HG03432 (cell line): Measurements from ENCODE around the gene RGS10.

Experiments used
- ATAC-seq: cut with Tn5 transposase; IDR thresholded peaks from one replicate; pipeline ENCODE4 v1.9.1; 2021; ENCODE audit warnings: mild to moderate bottlenecking, moderate library complexity; ENCODE audit not compliant: unreplicated experiment

The RGS10 gene

DNA sequence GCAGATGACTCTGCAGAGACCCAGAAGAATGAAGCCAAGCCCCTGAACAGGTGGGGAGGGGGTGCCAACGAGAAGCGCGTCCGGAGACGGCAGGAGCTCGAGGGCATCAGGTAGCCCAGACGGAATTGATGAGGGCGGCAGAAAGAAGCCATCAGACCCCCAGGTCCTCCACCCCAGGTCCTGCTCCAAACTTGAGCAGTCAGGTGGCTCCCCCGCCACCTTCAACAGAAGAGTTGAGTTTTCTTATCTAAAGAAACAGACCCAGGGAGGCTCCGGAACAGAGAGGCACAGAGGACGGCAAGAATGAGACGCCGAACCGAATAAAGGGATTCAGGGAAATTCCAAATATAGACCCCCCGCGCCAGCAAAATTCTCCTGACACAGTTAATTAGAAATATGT lies 22.2 kb downstream of the RGS10 start:
- no peak for ATAC-seq

DNA sequence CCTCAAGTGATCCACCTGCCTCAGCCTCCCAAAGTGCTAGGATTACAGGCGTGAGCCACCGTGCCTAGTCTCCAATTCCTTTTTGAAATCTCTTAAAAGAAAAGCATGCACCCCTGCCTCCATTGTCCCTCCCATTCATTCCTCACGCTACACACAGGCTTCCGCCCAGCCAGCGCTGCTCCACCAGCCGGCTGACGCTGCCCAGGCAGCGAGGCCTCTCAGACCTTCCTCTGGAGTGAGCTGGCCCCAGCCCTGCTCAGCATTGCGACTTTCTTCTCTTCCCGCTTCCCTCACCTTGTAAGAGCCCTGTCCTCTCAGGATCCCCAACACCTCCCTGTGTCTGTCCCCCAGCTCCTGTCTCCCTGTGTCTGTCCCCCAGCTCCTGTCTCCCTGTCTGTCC lies 23.6 kb downstream of the RGS10 start:
- ATAC-seq, result no peak

DNA sequence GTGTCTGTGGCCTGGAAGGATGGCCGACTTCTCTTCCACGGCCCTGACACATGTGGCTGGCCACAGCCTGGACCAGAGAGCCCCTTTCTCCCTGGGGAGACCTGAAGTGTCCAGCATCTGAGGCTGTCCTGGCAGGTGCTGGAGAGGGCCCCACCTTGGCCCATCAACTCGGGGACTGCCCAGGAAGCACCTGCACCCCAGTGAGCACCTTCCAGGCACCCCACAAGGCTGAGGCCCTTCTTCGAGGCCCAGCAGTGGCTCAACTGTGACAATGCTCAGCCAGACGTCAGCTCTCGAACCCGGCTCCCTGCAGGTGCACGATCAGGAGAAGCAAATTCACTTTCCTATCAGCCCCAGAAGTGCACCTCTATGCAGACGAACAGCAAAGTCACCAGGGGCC lies 24.3 kb downstream of the RGS10 start:
- ATAC-seq, result peak; percentile 9

DNA sequence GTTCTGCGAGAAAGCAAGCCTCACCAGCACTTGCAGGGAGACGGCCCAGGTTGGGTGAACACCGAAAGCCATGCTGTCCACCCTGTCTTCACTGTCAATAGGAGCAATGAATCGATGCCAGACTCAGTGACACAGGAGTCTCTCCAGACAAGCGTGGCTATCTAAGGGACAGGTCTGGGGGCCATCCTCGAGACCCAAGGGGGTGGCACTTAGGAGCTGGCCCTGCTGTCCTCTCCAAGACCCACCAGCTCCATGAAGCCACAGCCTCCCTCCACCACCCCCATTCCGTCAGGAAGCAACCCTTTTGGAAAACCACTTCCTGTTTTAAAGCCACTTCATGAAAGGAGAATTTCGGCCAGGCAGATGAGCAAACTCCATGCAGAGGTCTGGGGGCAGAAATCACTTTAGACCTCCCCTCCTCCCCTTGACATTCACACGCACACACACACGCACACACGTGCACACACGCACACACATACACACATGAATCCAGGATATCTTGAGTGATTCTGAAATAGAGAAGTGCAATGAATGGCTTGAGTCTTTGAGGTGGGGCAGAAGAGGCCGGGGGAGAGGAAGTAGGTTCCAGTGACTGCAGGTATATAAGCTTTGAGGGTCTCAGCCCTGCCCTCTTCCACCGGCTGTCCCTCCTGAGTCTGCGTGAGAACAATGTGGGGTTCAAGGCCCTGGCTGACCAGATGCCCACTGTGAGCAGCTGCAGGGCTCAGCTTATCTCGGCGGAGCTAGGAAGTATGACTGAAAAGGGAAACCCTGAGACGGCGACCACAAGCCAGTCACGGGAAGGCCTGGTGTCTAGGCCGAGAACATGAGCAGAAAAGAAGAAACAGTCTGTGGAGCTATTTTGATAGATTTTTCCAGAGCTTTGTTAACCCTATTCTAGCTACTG lies 25.0 kb downstream of the RGS10 start:
- peak; percentile 60 for ATAC-seq

DNA sequence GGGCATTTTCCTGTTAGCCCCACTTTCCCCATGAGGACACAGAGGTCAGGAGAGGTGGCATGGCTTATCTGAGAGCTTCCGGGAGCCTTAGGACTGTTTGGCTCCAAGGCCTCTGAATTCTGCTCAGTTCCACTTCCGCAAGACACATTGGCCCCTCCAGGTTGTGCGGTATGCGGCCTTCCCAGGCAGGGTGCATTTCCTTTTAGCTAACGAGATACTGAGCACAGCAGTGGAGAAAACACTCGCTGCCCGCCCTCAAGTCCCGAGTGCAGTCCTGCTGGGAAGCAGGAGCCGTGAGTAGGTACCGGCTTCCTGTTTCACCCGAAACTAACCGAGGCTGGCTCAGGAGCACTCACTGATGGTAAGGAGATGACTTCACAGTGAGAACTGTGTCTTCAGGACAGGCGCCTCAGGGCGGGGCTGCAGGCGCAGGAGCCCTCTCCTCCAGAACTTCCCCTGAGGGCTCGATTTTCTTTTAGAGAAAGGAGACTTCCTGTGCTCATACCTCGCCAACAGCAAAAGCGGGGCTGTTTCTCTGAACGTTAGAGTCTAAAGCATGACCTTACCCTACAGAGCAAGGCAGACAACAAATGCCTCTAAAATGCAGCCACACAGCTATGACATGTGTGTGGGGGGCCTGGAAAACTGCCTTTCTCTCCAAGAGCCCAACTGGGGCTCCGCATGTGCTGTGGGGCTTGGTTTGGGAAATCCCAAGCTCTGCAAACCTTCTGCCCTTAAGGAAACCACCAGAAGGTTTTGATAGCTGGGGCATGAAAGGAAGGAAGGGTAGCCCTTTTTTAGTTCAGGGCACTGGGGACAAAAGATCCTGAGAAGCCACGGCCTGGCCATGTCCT lies 25.9 kb downstream of the RGS10 start:
- peak; percentile 84 for ATAC-seq

DNA sequence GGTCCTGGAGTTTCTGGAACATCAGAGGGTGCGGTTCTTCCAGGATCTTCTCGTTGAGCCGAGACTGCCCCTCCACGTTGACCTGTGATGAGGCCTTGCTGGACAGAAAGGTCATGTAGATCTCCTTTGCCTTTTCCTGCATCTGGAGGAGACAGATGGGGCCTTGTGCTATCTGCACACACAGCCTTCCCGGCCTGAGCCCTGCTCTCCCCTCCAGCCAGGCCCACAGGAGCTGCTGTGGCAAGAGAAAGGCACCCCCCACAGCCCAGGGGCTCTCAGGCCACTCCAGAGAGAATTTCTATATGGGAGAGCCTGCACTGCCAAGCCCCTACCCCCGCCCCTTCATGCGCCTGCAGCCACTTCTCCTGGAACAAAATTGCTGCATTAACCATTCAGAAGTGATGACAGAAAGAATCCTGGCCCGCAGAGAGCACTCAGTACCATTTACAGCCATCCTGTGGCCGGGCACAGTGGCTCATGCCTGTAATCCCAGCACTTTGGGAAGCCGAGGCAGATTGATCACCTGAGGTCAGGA lies 26.9 kb downstream of the RGS10 start:
- no peak for ATAC-seq

DNA sequence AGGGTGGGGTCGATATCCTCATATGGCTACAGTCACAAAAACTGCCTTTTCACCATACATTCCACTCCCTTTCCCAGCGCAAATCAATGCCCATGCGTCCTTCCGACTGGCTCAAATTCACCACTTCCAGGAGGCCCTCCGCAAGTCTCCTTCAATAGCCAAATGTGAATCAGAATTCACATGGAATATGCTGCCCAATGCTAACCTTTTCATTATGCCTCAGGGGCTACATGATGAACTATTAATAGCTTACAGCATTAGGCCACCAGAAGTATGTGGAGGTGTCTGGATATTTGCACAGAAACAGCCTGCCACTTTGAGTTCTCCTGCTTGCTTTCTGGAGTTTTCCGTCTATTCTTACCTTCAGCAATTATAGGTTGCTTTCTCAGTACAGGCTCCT lies 27.7 kb downstream of the RGS10 start:
- no peak for ATAC-seq

DNA sequence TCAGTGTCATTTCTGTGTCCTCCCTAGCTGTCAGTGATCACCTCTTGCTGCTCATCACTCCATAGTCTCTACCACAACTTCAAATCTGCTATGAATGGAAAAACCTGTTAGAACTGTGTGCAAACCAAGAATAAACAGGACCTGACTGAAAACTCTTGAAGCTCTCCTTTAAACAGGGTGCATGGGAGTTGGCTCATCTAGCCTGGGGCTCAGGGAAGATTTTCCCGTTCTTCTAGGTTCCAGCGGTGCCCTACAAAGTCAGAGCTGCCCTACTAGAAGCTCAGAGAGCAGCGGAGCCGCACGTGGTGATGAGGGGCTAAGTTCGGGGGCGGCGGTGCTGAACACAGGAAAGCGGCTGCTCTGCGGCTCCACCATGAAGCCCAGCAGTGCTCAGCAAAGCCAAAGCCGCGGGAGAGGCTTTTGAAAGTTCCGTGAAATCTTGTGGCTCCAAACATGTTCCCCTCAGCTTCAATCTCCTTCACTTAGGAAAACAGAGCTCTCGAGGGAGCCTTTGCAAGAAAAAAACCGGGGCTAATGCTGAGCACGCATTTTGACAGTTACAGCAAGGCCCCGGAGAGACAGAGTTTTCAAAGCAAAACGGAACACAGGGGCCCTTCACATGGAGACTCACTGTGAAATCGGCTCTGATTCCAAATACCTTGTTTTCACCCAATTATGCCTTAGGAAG lies 30.5 kb downstream of the RGS10 start:
- no peak for ATAC-seq

DNA sequence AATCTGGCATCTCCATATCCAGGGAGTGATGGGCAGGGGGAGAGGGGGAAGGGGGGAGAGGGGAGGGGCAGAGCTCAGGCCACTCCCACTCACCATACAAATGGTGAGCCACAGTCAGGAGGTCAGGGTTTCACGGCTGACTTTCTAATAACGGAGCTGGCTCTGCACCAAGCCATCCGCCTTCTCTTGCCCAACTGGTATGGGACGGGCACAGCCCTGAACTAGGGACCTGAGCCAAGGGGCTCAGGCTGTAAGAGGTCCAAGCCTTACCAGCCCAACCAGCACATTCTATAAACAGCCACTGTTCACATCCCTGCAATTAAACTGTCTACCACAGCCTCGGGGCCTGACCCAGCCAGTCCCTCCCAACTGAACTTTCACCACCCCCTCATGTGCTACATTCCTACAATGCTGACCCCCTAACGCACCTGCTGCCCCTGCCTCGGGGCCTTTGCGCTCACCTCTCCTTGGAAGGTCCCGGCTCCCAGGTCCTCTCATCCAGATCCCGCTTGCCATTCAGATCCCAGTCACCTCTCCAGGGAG lies 32.5 kb downstream of the RGS10 start:
- ATAC-seq, result no peak

DNA sequence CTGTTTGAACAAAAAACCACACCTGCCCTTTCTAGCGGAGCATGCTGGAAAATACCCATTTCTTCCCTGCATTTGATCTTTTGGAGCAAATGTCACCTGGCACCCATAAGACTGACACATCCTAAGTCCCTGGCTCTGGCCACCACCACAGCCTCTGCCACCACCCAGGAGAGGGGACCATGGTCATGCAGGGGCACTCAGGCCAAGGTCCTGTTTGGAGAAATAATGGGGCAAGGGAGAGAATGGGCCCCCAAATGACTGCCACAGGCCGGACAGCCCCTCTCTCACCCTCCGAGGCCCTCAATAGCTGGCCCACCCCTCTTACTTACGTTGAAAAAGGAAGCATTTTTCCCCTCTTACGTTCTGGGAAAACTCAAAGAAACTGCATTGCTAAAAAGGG lies 35.4 kb downstream of the RGS10 start:
- no peak for ATAC-seq

DNA sequence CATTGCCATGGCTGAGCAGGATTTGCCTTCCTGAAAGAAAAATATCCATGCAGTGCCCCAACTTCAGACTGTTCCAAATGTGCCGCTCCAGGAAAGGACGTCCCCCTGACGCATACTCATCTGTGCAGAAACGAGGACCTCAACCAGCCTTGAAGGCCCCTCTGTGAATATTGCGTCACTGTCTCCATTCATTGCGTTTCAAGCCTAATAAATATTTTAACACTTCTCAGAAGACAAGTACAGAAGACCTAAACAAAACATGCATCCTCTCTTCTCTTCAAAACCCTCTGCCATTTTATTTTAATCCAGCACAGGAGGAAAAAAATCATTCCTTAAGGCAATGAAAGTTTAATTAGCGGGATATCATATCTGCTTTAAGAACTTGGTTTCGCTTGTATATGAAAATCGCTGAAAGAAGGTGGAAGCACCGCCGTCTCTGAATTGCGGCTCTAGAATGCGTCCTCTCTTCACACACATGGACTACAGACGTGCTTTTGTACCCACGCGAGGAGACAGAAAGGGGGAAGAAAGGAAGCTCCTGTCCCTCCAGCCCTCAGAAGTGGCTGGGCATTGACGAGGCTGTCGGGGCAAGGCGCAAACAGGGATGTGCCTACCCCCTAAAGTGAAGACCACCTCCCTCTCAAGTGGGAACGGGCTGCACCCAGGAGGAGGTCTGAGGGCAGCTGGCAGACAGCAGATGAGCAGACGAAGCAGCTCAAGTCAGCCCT lies 36.8 kb downstream of the RGS10 start:
- ATAC-seq, result no peak

DNA sequence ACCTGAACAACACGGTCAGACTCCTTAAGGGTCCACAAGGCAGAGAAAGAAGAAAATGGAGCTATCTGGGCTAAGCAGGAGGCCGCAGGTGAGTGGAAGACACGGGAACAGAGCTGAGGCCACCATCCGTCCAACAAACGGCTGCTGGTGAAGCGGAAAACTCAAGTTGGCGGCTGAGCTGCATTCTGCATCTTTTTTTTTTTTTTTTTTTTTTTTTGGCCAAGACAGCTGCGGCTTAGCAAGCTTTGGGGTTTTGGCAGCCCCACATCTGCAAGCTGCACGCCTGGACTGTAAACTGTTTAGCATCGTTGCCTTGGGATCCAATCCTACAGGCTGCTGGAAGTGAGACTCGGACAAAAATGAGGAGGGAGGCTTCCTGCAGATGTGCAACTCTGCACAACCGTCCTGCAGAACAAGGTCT lies 37.4 kb downstream of the RGS10 start:
- ATAC-seq, result no peak

DNA sequence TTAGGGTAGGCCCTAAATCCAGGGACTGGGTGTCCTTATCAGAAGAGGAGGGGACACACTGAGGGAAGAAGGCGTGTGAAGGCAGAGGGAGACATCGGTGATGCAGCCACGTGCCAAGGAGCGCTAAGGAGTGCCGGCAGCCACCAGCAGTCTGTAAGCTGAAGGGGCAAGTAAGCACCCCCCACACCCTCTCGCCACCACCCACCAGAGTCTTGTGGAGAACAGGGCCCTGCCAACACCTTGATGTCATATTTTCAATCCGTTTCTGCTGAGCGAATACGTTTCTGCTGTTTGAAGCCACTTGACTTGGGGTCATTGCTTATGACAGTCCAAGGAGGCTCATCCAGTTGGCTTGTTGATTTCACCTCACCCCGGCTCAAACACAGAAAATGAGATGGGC lies 37.9 kb downstream of the RGS10 start:
- ATAC-seq, result no peak

DNA sequence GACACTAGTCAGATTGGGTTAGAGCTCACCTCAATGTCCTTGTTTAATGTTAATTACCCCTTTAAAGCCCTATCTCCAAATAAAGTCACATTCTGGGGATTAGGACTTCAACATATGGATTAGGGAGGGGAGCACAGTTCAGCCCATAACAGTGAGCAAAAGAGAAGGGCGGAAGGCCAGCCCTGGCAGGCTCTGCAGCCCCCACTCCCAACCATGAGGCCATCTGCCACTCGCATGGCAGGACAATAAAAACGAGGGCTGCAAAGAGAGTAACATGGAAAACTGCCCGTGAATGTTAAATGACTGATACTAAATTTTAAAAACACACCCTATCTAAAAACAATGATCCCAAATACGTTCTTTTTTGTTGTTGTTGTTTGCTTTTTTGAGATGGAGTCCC lies 38.7 kb downstream of the RGS10 start:
- ATAC-seq, result no peak

DNA sequence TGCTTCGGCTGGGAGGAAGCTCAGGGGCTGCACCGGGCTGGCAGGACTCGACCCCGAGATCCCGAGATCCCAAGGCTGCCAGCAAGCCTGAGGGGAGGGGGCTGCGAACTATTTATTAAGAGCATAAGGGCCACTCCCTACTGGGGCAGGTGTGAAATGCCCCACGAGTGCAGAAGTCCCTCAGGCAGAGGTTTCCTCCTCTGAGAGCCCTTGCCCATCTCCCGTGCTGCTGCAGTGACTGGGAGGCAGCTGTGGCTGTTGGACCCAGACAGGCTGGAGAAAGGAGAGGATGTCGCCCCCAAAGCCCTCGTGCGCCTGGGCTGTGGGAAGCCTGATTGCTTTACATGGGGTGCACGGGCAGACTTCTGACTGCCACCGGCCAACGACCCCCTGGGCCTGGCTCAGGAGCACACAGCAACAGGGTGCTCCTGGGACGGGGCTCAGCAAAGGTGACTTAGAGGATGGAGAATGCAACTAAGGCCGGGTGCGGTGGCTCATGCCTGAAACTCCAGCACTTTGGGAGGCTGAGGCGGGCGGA lies 39.8 kb downstream of the RGS10 start:
- ATAC-seq, result no peak

DNA sequence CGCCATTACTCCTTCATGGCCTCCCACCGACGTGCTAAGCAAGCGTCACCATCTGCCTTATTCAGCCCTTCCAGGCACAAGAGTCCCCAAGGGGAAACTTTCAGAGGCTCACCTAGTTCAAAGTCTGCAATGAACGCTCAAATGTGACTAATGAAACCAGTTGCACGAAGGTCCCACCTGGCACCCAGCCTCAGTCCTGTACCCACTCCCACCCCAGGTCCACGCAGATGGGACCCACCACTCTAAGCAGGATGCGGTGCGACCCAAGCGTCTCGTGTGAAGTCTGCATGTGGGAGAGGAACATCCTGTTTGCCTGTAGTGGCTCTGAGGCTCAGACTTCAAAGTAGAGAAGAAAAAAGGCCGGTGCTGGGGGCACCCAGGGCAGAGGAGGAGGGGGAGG lies 40.3 kb downstream of the RGS10 start:
- peak; percentile 65 for ATAC-seq

DNA sequence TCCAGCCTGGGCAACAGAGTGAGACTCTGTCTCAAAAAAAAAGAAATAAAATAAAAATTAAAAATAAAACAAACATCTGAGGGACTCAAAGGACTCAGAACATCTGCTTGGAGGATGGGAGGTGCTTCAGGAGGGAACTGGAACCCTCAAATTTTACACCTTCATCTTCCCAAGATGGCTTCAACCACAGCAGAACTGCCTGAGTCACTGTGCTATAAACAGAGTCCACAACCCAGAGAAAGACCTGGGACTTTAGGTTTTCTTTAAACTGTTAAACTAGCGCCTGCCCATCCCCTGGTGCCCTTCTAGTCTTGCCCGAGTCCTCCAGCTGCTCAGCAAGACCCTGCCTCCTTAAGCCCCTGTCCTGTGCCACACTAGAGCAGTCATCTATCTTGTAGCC lies 40.8 kb downstream of the RGS10 start:
- ATAC-seq, result peak; percentile 11

DNA sequence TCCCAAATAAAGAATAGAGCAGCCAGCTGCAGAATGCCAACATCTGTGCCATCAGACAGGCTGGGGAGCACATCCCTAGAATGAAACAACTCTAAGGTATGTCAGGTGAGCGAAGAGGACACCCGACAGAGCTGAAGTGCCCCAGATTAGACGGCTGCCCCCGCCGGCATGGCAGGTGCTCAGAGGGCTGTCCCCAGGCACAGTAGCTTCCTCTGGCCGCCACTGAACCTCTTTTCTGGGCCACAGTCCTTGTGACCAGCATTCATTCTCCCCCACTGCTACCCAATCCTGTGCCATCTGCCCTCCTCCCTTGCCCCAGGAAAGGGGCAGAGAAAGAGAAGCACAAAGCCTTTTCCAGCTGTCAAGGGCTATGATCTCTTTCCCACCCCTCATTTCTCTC lies 41.7 kb downstream of the RGS10 start:
- no peak for ATAC-seq

DNA sequence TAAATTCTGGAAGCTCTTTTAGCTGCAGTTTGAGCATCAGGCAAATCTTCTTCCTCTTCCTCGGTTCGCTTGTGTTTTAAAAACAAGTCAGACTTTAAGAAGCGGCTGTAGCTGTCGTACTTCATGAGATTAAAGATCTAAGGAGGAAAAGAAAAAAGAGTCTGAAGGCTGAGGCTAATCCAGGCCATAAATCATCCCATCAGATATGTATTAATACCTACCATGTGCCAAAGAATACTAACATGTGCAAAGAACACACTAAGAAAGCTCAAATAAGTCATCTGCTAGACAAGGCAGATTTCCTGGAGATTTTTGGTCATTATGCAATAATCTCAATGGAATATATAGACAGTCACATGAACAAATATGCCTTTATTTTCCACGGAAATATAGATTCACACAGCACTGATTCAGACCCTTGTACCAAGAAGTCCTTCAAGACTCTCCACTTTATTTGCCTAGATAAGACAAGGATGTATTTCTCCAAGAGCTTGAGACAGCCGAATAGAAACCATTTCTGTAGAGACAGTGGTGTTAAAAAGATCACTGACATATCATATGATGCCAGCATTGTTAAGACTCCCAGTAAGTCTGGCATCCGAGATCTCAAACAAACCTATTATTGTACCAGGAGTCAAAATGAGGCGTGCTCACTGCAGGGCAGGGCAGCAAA lies 42.3 kb downstream of the RGS10 start:
- ATAC-seq, result no peak

DNA sequence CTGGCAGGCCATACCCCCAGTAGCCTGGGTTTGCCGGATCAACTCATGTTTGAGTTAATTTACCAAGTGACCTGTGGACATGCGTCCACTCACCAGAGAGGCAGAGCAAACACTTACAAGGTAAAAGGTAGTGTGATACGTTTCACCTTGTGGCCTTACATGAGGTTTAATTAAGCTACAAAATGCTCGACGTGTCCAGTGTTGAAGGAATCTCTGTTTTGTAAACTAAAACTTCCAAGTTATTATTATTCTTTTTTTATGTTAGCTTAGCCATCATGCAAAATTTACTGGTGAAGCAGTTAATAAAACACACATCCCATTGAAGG lies 42.9 kb downstream of the RGS10 start:
- no peak for ATAC-seq
